Stimulated activated CD4-positive, alpha-beta T cell treated with anti-CD3 and anti-CD28 coated beads, Interleukin-4, amount 100 ng/mL, for 4 hours (primary cell): ENCODE results near the gene CDH4.

Experiments used
- DNase-seq, 2 experiments: peaks; one replicate each; pipeline ENCODE4 v3.0.0-alpha.2; 2020

The CDH4 gene

GRCh38 chr20:61805781-61806180 lies 553.7 kb downstream of the CDH4 start:
- no peak for DNase-seq

- DNase-seq, result no peak
Observed at GRCh38 chr20:61806314-61806713, 554.3 kb downstream of the CDH4 start.

- no peak for DNase-seq
Observed at GRCh38 chr20:61806995-61807394, 554.9 kb downstream of the CDH4 start.

DNA sequence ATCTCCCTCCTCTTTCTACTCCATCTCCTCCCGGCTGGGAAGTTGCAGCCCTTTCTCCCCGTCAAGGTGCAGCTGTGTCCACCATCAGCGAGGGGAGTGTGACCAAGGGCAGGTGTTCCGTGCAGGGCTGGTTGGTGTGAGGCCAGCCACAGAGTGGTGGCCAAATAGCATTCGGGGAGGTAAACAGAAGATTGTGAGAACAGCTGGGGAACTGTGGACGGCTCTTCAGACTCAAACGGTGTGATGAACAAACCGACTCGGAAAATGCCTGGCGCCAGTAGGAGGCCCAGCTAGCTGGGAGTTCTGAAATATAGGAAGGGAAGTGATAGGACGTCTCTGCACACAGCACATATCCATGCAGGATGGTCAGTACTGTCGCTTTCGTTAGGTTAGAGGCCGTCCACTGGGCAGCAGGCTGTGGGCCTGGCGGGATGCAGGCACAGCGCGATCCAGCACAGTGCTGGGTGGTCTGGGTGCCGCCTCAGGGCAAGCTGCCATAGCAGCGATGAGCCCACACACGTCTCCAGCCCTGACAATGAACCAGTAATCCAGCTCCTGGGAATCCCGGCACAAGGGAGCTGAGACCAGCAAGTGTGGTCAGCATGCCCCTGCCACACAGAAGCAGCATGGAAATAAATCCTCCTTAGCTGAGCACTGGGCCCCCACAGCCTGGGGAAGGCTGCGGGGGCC lies 555.6 kb downstream of the CDH4 start:
- no peak for DNase-seq

DNA sequence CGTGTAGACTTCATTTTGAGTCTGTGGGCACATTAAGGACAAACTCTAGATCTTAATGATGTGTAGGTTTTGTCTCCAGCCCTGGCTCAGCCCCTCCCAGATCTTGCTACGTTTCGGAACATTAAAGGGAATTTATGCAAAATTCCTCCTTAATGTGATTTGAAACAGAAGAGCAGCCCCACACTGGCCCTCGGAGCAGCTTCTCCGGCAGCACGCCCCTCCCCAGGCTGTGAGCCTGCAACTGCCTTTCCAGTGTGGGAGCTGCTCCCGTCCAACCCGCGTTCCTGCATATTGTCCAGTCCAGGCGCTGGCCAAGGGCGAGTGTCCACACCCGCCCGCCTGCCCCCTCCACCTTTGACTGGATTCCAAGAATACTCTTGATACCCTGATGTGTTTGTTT lies 556.4 kb downstream of the CDH4 start:
- DNase-seq, result no peak

DNA sequence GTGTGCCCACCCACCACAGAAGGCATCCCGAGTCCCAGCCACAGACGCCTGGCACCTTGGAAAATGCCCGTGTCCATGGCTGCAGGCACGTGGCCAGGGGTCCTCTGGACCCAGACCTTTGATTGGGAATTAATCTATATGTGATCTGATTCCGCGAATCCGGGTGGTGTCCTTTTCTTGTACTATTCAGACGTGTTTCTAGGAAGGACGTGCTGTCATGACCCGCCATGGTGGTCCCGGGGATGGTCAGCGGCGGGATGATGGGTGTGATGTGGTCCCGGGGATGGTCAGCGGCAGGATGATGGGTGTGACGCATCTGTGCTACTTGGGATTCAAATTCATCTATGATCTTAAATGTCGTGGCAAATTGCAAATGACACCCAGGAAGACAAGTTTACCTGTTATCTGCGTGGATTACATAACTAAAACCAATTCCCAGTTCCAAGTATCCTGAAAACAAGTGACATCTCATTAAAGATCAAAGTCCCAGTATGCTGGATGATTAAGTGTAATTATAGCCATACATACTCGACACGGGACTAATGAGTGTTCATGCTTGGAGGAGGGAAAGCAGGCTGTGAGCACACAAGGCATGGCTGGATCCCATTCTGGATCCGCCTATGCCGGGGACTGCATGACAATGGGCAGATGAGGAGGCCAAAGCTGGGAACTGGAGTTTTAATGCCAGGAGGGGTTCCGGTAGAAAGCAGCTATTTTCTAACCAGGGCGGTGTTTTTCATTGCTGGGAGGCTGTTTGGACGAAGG lies 557.1 kb downstream of the CDH4 start:
- DNase-seq, result no peak

DNA sequence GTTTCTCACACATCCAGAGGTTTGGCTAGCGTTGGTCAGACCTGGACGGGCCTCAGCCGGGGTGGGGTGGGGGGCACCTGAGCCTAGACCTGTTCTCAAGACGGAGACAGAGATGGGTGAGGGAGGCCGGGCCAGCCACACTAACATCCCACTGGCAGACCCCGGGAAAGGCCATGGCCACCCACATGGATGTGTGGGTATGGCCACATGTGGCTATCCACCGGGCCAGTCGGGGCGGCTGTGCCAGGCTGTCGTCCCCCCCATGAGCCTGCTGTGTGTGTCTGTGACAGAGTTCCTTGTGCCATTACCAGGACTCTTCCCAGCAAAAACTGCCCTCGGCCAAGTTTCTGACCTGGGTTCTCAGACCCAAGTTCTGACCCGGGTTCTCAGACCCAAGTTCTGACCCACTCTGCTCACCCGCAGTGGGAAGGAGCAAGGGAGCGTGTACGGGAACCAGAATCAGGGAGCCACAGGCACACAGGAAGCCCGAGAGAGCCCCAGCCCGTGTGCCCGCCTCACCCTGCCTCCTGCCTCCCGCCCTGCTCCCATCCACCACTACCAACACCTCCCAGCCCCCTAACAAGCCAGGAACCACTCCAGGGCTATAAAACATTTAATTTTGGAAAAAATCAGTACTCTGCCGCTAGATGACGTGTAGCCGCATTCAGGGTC lies 558.1 kb downstream of the CDH4 start:
- no peak for DNase-seq

DNA sequence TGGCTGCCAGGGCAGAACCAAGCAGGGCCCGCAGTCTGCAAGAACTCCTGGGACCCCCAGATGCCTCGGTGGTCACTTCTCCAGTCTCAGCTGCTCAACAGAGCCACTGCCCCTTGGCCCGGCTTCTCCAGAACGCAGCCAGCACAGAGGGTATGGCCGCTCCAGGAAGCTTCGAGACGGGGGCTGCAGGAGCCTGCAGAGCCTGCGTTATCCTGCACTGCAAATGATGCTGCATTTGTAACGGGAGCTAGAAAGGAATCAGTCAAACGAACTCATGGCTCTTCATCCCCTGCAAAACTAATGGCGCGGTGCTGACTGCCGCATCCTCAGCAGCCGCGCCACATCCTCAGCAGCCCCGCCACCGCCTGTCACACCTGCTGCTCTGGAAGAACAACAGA lies 558.7 kb downstream of the CDH4 start:
- no peak for DNase-seq

DNA sequence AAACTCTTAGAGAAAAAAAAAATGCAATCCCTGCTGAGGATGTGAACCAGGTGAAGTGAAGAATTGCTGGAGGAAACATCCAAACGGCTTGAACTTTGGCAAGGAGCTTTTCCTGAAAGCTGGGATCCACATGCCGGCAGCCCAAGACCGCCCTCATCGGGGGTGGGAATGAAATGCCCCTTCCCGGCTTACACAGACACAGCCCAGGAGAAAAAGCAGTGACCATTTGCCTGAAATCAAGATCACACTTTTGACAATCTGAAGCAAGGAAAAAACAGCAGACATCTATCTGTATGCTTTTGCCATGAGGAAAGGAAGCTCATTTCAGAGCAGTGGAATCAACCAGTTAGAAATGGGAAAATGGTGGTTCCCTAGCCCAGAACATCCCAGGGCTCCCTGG lies 559.1 kb downstream of the CDH4 start:
- DNase-seq, result no peak

GRCh38 chr20:61812121-61812844 lies 560.2 kb downstream of the CDH4 start:
- DNase-seq, result no peak

GRCh38 chr20:61812845-61813485 lies 560.9 kb downstream of the CDH4 start:
- no peak for DNase-seq

DNA sequence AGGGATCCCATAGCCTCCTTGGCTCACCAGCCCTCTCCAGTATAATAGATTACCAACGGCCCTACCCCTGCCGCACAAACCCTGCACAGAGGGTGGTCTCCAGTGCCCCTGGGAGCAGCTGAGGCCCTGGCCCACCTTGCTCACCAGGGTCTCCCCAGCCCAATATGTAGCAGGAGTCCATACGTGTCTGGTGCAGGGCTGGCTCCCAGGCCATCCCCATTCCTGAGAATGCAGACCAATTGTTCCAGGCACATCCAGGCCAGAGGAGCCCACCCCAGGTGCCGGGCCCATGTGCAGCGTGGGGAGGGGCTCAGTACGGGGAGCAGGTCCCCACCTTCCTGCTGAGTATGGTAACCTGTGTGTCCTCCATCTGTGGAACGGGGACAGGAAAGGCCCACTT lies 561.7 kb downstream of the CDH4 start:
- no peak for DNase-seq

DNA sequence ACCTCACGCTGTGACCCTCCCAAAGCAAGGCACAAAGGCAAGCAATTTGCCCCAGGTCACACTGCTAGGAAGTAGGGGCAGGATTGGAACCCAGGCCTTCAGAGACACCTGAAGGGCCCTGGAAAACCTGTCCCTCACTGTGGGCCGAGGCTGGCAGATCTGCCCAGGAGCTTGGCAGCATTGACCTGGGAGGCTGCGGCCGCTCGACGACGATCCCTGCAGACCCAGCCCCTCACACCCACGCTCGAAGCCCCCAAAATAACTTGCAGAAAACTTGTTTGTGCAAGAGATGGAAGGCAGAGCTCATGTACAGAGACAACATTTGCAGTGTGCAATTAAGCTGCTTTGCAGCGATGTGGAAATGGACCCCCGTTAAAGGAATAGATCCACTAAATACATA lies 562.2 kb downstream of the CDH4 start:
- DNase-seq, result no peak

DNA sequence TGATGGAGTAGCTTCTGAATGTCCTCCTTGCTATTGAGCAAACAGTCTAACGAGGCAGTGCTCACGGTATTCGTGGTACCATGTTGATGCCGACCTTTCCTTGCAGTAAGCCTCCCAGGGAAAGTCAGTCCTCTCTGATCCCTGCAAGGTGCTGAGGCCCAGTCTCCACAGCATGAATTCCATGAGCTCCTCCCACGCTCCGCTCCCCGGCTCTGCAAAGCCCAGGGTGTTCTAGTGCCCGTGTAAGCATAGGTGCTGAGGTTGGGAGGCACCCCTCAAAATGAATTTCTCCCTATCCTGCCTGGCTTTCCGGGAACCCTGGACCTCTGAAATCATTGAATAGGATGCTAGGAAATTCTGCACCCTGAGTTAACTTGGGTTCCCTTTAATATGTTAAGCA lies 562.7 kb downstream of the CDH4 start:
- no peak for DNase-seq

DNA sequence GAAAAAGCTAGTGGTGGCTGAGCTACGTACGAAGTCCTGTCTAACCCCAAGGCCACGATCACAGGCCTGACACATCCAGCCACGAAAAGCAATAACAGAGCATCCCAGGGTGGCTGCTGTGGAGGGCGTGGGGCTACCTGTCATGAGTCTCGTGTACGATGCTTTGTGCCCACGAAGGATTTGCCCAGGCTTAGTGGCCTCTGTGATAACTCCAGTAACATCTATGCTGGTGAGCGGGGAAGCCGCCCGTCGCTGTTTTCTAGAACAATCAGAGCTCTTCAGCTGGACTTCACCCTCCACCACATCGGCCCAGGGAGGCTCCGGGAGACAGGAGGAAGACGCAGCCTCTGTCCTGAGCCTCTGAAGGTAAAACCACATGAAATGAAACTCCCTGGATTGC lies 563.1 kb downstream of the CDH4 start:
- DNase-seq, result no peak

- DNase-seq, result no peak
Observed at GRCh38 chr20:61815678-61816077, 563.6 kb downstream of the CDH4 start.

GRCh38 chr20:61816606-61817460 lies 564.8 kb downstream of the CDH4 start:
- DNase-seq, result no peak

DNA sequence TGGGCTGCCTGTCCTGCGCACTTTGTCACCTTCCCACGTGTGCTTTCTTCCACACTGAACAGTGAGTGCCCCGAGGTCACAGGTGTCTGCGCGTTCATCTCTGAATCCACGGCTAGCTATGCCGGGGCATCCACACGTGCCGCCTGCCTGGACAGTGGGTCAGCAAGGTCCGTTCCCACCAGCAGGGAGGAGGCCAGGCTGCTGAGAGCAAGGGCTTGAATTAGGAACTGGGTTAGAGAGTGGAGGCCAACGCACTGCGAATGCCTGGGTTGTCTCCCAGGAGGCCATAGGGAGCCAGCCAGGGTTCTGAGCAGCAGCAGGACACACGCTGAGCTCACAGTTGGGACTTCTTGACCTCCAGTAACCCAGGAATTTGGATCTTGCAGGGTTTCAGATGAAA lies 565.5 kb downstream of the CDH4 start:
- DNase-seq, result no peak

- DNase-seq, result no peak
Observed at GRCh38 chr20:61818746-61819573, 566.9 kb downstream of the CDH4 start.

DNA sequence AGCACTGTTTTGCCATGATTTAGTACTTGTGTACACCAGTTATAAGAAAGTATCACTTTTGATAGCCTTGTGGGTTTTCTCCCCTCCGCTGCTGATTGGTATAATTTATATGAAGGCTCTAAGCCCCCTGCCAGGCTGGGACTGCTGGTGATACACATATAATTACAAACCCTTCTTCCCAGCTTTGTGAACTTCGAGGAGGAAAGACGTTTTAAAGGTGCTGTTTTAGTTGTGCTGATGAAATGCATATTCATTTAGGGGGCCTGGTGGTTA lies 567.4 kb downstream of the CDH4 start:
- DNase-seq, result no peak
